ENCODE measurements around the gene STXBP4. TPM values are rescaled to one million over a fixed set of nuclear protein-coding genes. Genes with fewer than 3 reads are reported as not detected.

STXBP4 gene
- total RNA-seq, 1 experiment from 2014 or later = 12.0 TPM

DNA sequence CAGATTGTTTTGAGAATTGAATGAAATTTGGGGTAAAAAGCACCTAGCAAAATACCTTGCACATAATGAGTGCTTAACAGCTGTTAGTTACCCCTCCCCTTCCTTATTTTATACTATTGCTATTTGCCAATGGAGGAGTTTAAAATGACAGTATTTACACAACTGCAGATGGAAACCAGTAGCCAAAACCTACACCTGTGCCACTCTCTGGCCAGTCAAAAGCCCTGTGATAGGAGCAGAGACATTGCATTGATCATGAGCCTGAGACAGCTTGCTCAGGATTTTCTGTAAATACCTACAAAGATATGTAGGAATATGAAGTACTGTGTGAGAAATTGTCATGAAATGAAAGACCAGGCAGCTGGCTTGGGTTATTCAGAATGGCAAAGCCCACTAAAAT, 180.9 kb downstream of the STXBP4 start:
- H4K20me1 ChIP-seq (ENCODE audit: insufficient read depth) = no peaks in the 10 kb centered on the region
- H3K79me2 ChIP-seq (ENCODE audit: low read depth) = no peaks in the 10 kb centered on the region
- no peak overlapping the region for H3K4me3 ChIP-seq
- H3K4me1 ChIP-seq (replicated peaks; ENCODE audit: insufficient read depth) = no peaks in the 10 kb centered on the region
- no peak for DNase-seq
- intact Hi-C loops (cut with micrococcal nuclease; ENCODE audit: unreplicated experiment) = no loop called here
- no peaks in the 10 kb centered on the region for H3K9me3 ChIP-seq (ENCODE audit: insufficient read depth, low read depth)
- no peaks in the 10 kb centered on the region for H3K9me2 ChIP-seq (ENCODE audit: insufficient read depth)
- no peak overlapping the region for H3K4me2 ChIP-seq
- CTCF ChIA-PET = no interaction called here
- TF ChIP-seq, protein P1, sequence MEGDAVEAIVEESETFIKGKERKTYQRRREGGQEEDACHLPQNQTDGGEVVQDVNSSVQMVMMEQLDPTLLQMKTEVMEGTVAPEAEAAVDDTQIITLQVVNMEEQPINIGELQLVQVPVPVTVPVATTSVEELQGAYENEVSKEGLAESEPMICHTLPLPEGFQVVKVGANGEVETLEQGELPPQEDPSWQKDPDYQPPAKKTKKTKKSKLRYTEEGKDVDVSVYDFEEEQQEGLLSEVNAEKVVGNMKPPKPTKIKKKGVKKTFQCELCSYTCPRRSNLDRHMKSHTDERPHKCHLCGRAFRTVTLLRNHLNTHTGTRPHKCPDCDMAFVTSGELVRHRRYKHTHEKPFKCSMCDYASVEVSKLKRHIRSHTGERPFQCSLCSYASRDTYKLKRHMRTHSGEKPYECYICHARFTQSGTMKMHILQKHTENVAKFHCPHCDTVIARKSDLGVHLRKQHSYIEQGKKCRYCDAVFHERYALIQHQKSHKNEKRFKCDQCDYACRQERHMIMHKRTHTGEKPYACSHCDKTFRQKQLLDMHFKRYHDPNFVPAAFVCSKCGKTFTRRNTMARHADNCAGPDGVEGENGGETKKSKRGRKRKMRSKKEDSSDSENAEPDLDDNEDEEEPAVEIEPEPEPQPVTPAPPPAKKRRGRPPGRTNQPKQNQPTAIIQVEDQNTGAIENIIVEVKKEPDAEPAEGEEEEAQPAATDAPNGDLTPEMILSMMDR (conservative IDR thresholded peaks at IDR 0.05) = no peak
- no peak for TF ChIP-seq EZH2 (IDR thresholded peaks at IDR 0.05; ENCODE audit: low read depth)
- POLR2A ChIA-PET (ENCODE audit: unreplicated experiment) = no interaction called here
- no TSS peak for BruUV-seq (replicated peaks)
- H2AFZ ChIP-seq = no peak overlapping the region
- H3K27ac ChIP-seq = no peak overlapping the region
- H3F3A ChIP-seq (ENCODE audit: insufficient read depth, low read depth) = no peaks in the 10 kb centered on the region
- no peaks in the 10 kb centered on the region for H3K27me3 ChIP-seq (ENCODE audit: insufficient read depth, low read depth)
- no peaks in the 10 kb centered on the region for H3K36me3 ChIP-seq (ENCODE audit: low read depth)

GRCh38 chr17:55152236-55152635, 183.7 kb downstream of the STXBP4 start:
- no peak for TF ChIP-seq EZH2 (IDR thresholded peaks at IDR 0.05; ENCODE audit: low read depth)
- TF ChIP-seq, protein P1 (conservative IDR thresholded peaks at IDR 0.05) = no peak
- Histone ChIP-seq H3K9me3 (ENCODE audit: insufficient read depth, low read depth) (no peaks in the 10 kb centered on the region), H3K79me2 (ENCODE audit: low read depth) (no peaks in the 10 kb centered on the region), H4K20me1 (ENCODE audit: insufficient read depth) (no peaks in the 10 kb centered on the region), H3K27me3 (ENCODE audit: insufficient read depth, low read depth) (no peaks in the 10 kb centered on the region), H3K4me2 (no peak overlapping the region), H3K9me2 (ENCODE audit: insufficient read depth) (no peaks in the 10 kb centered on the region), H3K27ac (no peak overlapping the region), H2AFZ (no peak overlapping the region), H3K4me1 (replicated peaks; ENCODE audit: insufficient read depth) (no peaks in the 10 kb centered on the region), H3K36me3 (ENCODE audit: low read depth) (no peaks in the 10 kb centered on the region), H3F3A (ENCODE audit: insufficient read depth, low read depth) (no peaks in the 10 kb centered on the region), H3K4me3 (no peak overlapping the region)
- intact Hi-C loops (cut with micrococcal nuclease; ENCODE audit: unreplicated experiment) = no loop called here
- ChIA-PET POLR2A (ENCODE audit: unreplicated experiment) (no interaction called here), CTCF (no interaction called here)
- DNase-seq = no peak
- no TSS peak for BruUV-seq (replicated peaks)

- 0 out of 2 replicates have a peak, but pooled peaks cover 4% of the 10 kb centered on the region for H3K9me2 ChIP-seq (ENCODE audit: insufficient read depth)
- no peak overlapping the region for H3K4me3 ChIP-seq
- ChIA-PET POLR2A (ENCODE audit: unreplicated experiment) (no interaction called here), CTCF (no interaction called here)
- no peaks in the 10 kb centered on the region for H3K36me3 ChIP-seq (ENCODE audit: low read depth)
- no peak overlapping the region for H3K27ac ChIP-seq
- H3K4me1 ChIP-seq (replicated peaks; ENCODE audit: insufficient read depth) = no peaks in the 10 kb centered on the region
- intact Hi-C loops (cut with micrococcal nuclease; ENCODE audit: unreplicated experiment) = no loop called here
- H3K27me3 ChIP-seq (ENCODE audit: insufficient read depth, low read depth) = no peaks in the 10 kb centered on the region
- TF ChIP-seq, protein P1 (conservative IDR thresholded peaks at IDR 0.05) = no peak
- no peak for TF ChIP-seq EZH2 (IDR thresholded peaks at IDR 0.05; ENCODE audit: low read depth)
- H3K79me2 ChIP-seq (ENCODE audit: low read depth) = no peaks in the 10 kb centered on the region
- no peaks in the 10 kb centered on the region for H3K9me3 ChIP-seq (ENCODE audit: insufficient read depth, low read depth)
- no peak overlapping the region for H3K4me2 ChIP-seq
- no peak for DNase-seq
- H3F3A ChIP-seq (ENCODE audit: insufficient read depth, low read depth) = no peaks in the 10 kb centered on the region
- BruUV-seq (replicated peaks) = no TSS peak
- no peak overlapping the region for H2AFZ ChIP-seq
- no peaks in the 10 kb centered on the region for H4K20me1 ChIP-seq (ENCODE audit: insufficient read depth)
These were observed 185.5 kb downstream of the STXBP4 start for GRCh38 chr17:55154101-55154500.
